Right renal cortex interstitium (tissue), 3 donors: ENCODE results near the gene CBX6. TPM values are rescaled to one million over a fixed set of nuclear protein-coding genes. Genes with fewer than 3 reads are reported as not detected.
A peak's percentile ranks its signal among the peaks of the same experiment; 100 is the strongest.
"Not testable (repeated sequence)": the region's sequence is repeated elsewhere in the genome, so short reads cannot be mapped to it uniquely, and the experiment has no call there.

Source experiments
- DNase-seq, 3 donors: peaks; one replicate each; pipeline ENCODE4 v3.0.0-alpha.2; 2013; ENCODE audit warnings: low read depth in 3 of 3, low spot score in 2 of 3
- polyA plus RNA-seq, 3 donors: library from polyadenylated mRNA; unstranded; fragments of 120-200 nt; gene quantifications; one replicate each; pipeline ENCODE4 v1.2.1, GENCODE V29; 2013; ENCODE audit not compliant: insufficient read length in 3 of 3

CBX6 gene
- 10 to 100 TPM; 32.4 to 37.5 (median 33.3) TPM for polyA plus RNA-seq

DNA sequence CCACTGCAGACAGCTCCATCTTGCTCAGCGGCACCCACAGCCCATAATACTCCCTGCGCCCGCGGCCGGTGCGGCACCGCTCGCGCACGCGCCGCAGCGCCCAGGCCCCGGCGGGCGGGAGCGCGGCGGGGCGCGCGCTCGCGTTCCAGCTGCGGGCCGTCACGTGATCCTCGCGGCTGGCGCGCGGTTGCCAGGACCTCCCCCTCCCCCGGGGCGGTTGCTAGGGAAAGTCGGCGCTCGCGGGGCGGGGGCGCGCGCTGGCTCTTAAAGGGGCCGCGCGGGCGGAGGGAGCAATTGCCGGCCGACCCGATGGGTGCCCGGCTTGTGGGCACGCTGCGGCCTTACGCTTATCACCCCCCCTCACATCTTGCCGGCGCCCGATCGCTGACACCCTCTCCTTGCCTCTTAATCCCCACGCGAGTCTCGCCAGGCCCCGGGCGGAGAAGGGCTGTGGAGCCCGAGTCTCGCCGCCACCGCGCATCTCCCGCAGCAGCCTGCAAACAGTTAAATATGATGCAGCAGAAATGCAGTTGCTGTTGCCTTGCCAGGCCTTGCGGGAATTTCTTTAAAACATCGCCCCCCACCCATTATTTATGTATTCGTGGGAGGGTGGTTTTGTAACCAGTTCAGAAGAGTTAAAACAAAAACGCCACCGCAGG, at the start of gene CBX6:
TSS of gene CBX6 (minus strand) at position 45 of the 659 bp plus-strand sequence. CDS start at position 19, 26 bp downstream.
- peak; percentile 74 to 91 (median 90) for DNase-seq

- DNase-seq = no peak
Measured at GRCh38 chr22:38921806-38922205, 49.8 kb upstream of the CBX6 start.

DNA sequence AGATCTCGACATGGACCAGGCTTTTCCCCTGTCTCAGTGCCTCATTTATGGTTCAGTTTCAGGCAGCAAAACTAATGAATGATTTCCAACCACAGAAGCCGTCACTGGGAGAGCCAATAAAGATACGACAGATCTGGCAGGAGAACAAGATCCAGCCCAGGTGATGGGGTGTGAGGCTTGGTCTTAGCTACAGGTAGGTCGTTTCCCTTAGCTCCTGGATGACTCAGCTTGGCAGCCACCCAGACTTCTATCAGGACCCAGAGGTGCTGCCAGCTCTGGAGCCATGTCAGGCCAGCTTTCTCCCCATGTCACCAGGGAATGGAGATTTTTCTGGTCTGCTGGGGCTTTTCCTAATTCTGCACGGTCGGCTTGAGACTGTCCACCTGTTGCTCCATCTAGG, 49.1 kb upstream of the CBX6 start:
- no peak for DNase-seq

DNA sequence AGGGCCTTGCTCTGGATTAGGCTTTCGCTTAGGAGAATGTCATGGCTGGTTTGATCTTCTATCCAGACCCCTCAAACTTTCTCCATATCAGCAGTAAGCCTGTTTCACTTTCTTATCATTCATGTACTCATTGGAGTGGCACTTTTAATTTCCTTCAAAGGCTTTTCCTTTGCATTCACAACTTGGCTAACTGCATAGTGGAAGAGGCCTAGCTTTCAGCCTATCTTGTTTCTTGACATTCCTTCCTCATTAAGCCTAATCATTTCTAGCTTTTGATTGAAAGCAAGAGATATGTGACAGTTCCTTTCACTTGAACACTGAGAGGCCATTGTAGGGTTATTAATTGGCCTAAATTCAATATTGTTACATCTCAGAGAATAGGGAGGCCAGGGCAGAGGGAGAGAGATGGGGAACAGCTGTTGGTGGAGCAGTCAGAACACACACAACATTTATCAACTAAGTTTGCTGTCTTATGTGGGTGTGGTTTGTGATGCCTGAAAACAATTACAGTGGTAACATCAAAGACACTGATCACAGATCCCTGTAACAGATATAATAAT, 47.7 kb upstream of the CBX6 start:
- DNase-seq = no peak

- DNase-seq = no peak
Measured at GRCh38 chr22:38911434-38911833, 39.4 kb upstream of the CBX6 start.

DNA sequence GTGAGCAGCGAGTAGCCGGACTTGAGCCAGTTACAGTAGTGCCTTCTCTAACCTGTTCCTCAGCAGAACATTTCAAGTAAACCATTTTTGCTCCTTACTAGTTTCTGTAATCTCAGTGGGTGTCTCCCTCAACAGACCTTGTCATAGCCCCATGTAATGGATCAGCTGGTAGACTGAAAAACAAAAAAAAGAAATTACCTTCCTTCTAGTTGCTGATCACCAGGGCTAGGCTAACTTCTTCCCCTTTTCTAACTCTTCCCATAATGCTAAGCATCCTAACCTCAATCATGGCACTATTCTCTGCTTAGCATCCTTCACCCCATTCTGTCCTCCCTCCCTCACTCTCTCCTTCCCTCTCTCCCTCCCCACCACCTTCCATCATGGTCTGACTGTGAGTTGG, 35.8 kb upstream of the CBX6 start:
- no peak for DNase-seq

DNA sequence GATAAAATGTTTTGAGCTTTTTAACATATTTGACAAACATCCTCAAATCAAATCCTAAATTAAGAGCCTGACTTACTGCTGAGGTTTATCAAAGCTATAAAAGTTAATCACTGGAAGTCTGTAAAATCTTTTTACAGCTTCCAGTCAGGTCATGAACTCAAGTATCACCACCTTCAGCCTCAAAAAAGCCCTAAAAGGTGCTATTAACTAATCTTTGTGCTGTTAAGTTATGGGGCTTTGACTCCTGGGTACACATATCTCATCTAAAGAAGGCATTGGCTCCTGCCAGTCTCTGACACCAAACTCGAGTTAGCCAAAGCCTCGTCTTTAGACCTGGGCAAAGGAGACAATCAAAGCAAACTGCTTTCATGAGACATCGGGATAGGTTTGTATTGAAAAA, 34.0 kb upstream of the CBX6 start:
- no peak for DNase-seq

DNA sequence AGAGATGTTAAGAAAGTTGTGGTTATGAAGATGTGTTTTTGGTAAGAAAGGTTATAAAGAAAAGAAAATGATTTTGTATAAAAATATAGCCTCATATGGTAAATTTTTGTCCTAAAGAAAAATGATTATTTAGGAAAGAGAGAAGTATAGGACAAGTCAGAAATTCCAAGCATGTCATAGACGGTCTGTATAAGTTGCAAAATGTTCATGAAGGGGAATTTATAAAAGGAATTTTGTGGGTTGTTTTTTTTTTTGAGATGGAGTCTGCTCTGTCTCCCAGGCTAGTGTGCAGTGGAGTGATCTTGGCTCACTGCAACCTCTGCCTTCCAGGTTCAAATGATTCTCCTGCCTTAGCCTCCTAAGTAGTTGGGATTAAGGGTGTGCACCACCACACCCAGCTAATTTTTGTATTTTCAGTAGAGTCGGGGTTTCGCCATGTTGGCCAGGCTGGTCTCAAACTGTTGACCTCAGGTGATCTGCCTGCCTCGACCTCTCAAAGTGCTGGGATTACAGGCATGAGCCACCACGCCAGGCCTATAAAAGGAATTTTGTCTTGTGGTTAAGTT, 32.1 kb upstream of the CBX6 start:
- DNase-seq = not testable (repeated sequence)

DNA sequence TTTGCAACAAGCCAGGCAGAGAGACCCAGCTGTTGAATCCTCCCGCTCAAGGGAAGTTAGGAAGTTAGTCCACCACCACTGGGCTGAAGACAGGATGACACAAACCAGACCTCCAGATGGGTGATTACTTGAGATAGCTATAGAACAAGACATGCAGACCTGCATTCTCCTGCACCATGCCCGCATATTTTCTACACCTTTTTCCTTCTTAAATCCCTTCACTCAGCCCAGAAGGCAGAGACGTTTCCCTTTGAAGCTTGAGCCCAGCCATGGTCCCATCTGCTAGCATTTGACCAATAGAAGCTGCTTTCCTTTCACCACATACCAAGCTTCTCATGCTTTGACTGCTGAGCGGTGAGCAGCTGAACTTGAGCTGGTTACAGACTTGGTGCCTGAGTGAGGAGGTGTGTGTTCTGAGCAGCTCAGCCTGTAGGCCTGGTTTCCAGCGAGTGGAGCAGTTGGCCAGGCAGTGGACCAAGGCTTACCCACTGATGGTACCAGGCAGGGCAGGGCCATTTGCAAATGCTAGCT, 29.2 kb upstream of the CBX6 start:
- DNase-seq = no peak

- no peak for DNase-seq
Measured at GRCh38 chr22:38900677-38901076, 28.7 kb upstream of the CBX6 start.

- DNase-seq = no peak
Measured at GRCh38 chr22:38891256-38891655, 19.2 kb upstream of the CBX6 start.

DNA sequence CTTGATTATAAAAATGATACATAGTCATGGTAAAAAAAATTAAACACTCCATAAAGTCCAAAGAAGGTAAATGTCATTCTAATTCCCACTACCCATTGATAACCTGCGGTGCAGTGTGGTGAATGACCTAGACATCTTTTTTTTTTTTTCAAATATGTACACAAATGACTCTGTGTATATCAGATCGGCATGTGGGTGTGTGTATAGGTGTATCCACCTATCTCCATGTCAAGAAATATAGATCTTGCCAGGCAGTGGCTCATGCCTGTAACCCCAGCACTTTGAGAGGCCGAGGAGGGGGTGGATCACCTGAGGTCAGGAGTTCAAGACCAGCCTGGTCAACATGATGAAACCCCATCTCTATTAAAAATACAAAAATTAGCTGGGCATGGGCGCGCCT, 18.4 kb upstream of the CBX6 start:
- no peak for DNase-seq

GRCh38 chr22:38886333-38886732, 14.3 kb upstream of the CBX6 start:
- DNase-seq = no peak

GRCh38 chr22:38882972-38883622, 11.1 kb upstream of the CBX6 start:
- no peak for DNase-seq

DNA sequence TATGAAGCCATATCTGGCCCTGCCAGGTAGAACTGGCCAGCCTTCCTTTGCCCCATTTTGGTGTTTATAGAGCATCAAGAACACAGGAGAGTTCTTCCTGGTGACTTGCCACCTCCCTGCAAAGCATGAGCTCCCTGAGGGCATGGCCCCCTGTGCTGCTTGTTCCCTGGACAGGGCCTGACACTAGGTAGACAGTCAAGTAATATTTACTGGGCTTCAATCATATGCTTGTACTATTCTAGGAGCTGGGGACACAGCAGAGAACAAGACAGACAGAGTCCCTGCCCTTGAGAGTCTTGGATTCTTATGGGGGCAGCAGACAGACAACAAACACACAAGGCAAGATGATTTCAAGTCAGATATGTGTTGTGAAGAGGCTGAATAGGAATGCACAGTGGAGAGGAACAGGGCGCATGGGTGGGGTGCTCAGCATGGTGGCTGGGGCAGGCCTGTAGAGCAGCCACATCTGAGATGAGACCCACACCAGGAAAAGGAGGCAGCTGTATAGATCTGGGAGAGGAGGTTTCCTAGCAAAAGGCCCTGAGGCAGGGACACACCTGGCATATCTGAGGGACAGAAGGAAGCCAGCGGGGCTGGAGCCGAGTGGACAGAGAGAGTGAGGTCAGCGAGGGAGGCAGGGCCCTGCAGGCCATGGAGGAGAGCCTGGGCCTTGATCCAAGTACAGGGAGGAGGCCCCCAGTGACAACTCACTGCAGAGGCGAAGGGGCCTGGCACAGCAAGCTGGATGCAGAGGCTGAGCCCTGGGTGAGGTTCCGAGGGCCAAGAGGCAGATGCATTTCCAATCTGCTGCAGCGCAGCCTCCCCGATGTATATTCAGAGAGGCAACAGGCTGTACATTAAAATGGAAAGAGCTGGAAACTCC, 10.2 kb upstream of the CBX6 start:
- DNase-seq = no peak

DNA sequence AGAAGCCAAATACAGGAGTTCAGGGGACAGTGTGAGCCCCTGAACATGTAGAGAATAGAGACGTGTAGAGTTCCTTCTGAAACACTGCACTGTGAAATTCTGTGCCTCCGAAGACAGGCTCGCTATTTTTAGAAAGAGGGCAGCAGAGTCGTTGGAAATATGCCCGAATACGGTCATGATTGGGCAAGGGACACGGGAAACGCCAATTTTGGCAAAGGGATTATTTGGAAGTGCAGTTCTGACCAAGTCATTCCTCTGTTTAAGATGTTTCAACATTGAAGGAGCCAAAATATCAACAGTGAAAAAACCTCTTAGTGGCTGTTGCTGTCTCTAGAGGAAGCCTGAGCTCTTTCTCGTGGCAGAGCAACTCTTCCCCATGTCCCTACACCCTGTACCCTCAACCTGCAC, 9.5 kb upstream of the CBX6 start:
- DNase-seq = no peak

GRCh38 chr22:38879961-38880360, 7.9 kb upstream of the CBX6 start:
- DNase-seq = no peak

- DNase-seq = no peak
Measured at GRCh38 chr22:38879108-38879729, 7.2 kb upstream of the CBX6 start.

DNA sequence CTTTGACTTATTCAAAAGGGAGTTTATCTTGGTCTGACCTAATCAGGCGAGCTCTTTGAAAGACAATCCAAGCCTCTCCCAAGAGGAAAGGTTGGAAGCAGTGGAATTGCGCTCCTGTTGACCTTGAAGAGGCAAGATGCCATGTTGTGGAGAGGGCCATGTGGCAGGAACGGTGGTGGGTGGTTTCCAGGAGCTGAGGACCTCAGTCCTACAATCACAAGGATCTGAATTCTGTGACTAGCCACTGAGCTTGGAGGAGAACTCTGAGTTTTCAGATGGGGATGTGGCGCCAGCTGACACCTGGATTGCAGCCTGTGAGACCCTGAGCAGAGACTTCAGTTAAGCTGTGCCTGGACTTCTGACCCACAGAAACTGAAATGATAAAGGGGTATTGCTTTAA, 6.0 kb upstream of the CBX6 start:
- DNase-seq = no peak

- no peak for DNase-seq
Measured at GRCh38 chr22:38874529-38875222, 2.7 kb upstream of the CBX6 start.
